ENCODE data around the gene AHCYL1.
"Not testable (repeated sequence)": the region's sequence is repeated elsewhere in the genome, so short reads cannot be mapped to it uniquely, and the experiment has no call there.

Gene AHCYL1

DNA sequence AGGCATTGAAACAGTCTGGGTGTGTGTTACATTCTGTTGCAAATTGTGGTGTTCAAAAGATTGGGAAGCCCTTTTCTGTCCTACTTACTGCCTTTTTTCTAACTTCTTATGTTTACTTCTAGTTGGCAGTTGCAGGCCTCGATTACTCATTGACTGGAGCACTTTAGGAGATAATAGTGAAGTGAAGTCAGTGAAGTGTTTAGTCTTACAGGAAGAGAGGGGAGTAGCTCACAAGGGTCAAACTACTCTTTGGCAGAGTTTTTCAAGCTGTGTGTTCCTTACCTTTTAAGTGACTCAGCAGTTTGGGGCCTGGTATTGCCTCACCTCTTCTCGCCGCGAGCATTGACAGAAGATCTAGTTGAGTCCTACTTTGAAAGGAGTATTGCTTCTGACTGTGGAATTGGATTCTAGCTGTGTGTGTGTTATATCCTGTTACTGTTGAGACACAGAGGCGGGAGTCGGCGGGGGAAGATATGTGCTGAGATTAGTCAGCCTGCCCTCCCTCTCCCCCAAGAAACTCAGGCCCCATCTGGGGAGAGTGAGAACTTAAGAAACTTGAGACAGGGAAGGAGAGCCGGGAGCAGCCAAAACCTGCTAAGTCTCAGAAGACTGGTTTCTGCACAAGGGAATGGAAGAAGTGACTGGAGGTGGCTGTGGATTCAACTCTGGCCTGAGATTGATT is 19.3 kb downstream of the AHCYL1 start:
- peak; percentile 6 for DNase-seq

DNA sequence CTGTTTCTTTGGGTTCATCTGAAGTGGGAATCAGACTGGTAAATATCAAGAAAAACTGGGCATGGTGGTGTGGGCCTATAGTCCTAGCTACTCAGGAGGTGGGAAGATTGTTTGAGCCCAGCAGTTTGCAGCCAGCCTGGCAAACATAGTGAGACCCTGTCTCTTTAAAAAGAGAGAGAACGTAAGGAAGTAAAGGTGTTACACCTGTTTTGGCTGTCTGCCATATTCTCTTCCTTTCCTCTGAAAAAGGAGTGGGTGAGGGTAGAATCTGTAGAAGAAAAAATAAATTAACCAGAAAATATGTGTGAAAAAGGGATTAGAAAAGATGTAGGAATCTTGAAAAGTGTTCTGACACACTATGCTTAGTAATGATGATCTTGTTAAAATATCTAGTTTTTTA is 20.0 kb downstream of the AHCYL1 start:
- no peak for DNase-seq

DNA sequence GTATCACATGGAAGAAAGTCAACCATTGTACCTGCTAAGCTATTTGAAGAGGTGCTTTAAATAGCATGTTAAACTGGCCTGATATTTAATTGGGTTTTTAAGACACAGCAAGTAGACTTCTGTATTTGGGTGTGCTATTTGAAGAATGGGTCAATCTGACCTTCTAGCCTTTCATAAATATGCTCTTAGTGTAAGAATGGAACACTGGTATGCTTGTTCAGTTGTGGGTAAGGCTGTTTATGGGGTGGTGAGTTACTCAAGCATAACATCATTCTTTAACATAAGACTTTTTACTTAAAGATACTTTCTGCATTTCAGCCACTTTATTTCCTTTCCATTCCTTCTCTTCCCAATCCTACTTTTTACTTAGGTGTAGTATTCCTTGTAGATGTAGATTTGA is 21.4 kb downstream of the AHCYL1 start:
- no peak for DNase-seq

DNA sequence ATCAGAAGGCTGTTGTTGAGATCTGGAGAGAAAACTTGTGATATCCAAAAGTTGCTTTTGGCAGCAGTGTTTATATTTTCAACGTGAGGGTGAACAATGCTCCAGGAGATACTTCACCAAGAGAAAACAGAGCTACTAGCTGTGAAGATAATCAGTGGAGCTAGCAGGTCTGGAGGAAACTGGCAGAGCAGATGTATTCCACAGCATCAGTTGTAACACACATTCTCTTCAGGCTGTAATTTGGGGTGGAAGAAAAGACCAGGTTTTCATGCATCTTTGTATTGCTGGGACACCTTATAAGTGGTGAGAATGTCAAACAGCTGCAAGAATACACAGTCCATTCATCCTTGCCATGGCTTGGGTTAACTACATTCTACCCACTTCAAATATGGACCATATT is 22.0 kb downstream of the AHCYL1 start:
- no peak for DNase-seq

DNA sequence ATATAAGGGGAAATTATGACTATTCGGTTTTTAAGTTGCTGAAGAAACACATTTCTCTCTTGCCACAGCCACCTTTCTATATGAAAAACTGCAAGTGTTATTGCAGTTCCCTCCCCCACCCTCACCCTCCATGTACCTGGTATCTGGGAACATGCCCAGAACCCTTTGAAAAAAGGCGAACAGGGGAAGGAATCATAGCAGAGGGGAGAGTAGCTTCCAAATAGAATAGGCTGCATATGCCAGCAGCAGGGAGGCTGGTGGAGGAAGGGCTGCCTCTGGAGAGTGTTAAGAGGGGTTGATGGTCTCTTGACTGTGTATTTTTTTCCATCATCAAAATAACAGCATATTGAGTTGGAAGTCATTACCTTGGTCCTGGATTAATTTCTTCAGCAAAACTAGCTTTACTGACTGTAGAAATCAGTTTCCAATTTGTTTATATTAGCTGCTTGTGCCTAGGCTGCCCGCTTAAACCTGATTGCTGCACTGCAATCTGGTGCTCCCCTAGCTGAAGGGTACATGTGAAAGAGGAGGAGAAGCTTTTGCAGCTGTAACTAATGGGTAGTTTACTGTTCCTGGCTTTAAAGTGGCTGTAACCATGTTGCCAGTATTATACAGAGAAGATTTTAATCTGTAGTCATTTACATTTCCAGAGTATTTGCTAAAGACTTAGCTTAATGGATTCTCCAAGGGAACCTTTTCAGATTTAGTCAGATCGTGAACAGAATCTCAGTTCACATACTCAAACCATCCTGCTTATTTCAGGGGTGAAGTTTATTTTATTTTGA is 22.7 kb downstream of the AHCYL1 start:
- DNase-seq, result no peak

DNA sequence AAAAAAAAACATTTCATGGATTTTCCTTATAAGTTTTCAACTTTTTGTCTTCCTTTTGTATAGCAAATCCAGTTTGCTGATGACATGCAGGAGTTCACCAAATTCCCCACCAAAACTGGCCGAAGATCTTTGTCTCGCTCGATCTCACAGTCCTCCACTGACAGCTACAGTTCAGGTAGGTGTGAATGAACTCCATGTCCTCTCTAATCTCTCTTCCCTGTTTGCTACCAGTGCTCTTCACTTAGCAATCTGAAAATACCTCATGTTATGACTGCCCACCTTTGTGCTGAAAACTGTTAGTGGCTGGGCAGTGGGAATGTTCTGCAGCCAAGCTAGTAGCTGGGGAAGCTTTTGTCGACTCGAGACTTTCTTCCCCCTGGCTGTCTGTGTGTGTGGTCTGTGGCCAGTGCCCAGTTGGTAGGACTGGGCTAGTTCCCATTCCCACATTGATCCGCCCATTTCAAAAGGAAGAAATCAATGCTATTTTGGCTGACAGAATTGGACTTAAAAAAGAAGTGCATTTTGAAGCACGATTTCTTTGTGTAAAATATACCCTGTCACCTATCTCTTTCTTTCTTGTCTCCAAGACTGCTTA is 24.5 kb downstream of the AHCYL1 start:
- DNase-seq, result no peak

DNA sequence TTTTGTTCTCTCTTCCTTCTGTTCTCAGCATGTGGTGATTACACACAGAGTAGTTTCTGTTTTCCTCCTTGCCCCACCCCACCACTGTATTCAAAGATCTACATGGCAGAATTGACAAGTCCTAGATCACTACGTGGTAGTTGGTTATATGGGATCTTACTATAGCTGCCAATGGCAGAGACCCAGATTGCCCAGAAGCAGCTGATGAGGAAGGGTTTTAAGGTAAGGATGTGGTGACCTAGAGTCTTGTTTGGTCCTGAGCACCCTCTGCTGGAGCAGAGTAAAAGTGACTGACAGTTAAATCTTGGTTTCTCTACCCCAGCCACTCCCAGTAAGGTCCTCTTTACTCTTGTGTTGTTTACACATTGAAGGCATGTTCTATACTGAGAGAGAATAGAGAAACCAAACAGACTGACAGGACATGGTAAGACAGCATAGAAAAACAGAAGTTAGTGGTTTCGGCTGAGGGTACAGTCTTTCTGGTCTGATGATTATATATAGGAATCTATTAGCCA is 27.0 kb downstream of the AHCYL1 start:
- peak; percentile 61 for DNase-seq

DNA sequence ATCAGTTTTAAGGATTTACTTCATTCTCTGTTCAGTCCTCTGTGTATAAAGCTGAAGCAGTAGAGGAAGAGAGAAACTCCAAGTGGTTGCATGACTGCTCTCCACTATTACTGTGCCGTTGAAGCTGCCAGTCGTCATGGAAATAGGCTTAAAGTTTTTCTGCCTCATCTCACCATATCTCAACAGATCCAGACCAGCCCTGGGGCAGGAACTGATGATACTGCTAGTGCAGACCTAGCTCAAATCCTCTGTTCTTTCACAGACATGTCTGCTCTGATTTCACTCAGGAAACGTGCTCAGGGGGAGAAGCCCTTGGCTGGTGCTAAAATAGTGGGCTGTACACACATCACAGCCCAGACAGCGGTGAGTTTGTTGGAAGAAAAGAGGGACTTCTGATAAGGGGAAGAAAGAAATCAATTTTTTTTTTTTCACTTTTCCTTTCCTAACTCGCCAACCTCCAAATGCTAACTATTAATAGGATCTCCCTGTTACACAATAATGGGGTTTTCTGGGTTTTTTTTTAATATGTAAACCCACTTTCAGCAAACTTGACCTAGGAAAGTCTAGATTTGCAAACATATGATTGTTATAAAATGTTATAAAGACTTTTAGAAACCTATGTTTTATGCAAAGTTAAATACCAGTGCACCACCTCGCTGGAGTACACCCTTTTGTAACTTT is 27.7 kb downstream of the AHCYL1 start:
- DNase-seq, result no peak

DNA sequence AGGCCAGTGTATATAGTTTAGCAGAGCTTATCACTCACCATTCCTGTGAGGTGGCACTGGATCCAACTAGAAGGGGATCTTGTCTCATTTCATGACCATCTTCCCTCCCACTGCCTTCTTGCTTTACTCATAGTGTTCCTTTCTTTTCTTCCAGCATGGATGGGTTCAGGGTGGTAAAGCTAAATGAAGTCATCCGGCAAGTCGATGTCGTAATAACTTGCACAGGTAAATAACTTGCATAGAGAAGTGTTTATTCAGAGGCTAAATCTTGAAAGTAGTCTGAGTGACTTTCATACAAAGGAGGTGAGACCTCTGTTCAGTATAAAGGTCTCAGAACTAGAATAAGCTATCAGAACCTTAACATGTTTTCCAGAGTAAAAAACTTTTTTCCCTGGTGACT is 33.2 kb downstream of the AHCYL1 start:
- DNase-seq, result no peak

DNA sequence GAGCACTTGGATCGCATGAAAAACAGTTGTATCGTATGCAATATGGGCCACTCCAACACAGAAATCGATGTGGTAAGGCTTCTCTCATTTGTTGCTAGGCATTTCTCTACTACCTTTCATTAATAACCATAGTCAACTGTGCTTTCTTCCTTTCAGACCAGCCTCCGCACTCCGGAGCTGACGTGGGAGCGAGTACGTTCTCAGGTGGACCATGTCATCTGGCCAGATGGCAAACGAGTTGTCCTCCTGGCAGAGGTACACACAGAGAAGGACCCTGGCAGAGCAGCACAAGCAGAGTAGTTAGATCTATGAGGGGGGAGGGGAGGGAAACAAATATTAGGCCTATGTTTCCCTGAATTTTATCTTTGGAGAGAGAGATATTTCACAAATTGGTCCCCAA is 33.8 kb downstream of the AHCYL1 start:
- DNase-seq, result no peak

DNA sequence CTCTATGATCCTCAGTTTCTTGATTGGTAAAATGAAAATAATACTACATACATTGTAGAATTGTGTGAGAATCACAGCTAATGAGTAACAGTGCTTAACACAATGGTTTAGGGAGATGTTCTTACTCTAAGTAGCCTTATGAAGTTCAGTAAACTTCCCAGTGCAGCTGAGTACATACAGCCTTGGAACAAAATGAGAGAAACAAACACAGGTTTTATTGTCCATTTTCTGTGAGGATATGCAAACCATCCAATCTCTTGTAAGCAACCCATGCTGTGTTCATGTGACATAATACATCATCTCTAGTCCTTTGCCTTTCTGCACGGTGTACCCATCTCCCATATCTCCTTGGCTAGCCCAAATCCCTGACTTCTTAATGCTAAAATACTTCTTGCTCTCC is 35.2 kb downstream of the AHCYL1 start:
- DNase-seq, result no peak

DNA sequence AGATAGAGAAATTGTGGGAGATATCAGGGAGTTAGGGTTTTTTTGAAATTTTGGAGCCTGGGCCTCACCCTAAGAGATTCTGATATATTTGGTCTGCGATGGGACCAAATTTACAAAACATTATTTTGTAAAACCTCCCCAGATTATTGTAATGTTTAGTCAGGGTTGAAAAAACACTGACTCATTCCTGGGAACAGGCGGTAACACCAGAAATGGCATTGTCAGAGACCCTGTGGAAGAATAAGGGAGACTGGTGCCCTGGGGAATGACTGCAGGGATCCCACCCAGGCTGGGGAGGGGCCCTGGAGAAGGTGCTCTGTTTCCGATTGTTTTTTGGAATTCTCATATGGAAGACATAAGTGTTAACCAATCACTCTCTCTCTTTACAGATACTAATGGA is 36.7 kb downstream of the AHCYL1 start:
- no peak for DNase-seq

DNA sequence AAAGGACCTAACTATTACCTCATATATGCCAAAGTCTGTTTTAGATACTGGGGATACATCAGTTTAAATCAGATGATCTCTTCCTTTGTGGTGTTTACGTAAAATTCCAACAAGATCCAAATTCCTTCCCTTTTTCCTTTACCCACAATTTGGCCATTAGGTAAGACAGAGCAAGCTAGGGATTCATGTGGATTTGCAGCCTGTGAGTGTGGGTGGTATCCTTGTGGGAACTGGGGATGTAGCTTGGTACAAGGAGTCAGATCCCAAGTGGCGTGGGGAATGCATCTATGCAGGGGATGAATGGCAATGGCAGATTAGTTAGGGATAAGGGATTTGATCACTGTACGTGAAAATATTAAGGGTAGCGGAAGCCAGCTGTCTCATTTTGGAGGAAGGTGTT is 40.0 kb downstream of the AHCYL1 start:
- no peak for DNase-seq

DNA sequence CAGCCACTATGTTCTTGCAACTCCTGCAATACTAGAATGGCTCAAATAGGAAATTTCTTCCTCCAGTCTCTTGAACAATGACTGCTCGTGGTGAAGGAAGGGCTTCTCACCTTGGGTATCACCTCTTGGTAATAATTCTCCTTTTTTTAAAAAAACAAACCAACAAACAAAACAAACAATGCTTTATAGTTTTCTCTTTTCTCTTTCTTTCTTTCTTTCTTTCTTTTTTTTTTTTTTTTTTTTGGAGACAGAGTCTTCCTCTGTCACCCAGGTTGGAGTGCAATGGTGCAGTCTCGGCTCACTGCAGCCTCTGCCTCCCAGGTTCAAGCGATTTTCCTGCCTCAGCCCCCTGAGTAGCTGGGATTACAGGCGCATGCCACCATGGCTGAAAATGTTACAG is 46.1 kb downstream of the AHCYL1 start:
- DNase-seq, result not testable (repeated sequence)

DNA sequence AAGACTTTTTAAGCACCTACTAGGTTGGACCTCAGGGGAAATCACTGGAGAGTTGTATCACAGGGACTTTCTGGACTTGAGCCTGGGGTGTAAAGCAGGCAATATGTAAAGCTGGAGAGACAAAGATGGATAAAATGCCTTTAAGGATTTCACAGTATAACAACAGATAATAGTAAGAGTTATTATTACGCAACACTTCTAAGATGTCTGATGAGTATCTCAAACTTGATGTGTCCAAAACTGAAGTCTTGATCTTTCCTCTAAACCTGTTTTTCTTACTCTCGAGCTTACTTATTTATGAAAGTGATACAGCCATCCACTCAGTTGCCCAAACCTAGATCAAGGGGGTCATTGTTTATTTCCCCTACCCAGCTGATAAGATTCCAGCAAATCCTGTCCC is 47.8 kb downstream of the AHCYL1 start:
- DNase-seq, result no peak

DNA sequence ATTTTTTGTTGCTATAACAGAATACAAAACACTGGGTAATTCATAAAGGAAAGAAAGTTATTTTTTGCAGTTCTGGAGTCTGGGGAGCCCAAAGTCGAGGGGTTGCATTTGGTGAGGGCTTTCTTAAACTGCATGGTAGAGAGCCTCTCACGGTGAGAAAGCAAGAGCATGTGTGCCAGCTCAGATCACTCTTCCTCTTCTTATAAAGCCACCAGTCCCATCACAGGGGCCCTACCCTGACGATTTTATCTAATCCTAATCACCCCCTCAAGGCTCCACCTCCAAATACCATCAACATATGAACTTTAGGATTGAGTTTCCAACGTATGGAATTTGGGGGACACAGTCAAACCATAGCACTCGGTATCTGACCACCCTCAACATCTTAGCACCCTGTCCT is 48.9 kb downstream of the AHCYL1 start:
- DNase-seq, result no peak

DNA sequence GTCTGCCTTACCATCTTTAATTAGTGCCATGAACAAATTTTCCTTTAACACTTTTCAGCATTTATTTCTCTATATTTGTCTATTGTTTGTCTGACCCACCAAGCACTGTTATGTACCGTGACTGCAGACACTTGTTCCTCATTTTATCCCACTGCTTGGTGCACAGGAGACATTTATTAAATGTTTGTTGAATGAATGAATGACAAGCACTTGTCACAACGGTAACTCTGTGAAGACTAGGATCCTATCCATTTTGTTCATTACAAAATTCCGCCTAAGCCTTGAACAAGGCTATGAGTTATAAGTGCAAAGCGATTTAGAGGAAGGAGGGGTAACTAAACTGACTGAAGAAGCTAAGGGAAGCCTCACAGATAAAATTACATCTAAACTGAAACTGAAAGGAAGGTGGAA is 49.5 kb downstream of the AHCYL1 start:
- DNase-seq, result no peak

DNA sequence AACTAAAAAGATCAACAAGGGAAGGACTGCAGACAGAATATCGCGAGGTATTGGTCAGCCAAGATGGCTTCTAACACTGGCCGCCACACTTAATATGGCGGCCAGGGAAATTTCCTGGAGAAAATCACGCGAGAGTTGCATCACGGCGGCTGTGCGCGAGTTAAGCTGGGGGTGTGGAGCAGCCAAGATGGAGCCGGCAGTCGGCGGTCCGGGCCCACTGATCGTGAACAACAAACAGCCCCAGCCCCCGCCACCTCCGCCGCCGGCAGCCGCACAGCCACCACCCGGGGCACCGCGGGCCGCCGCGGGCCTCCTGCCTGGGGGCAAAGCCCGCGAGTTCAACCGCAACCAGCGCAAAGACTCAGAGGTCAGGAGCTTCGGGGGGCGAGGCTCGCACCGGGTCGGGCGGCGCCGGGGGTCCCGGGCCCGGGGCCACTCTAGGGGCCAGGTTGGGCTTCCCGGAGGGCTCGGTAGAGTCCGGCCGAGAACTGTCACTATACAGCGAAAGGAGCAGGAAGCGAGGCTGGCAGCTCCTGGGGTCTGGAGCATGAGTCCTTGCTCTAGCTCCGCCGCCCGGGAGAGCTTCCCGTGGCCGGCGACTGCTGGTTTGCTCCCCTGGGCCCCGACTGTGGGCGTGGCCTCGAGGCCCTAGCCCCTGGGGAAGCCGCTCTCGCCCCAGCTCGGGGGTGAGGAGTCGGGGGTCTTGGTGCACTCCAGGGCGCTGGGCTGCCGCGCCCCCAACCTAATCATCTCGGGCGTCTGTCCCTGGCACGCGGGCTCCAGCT is 50.1 kb downstream of the AHCYL1 start, which contains the start of gene STRIP1:
Gene STRIP1, plus strand, starts transcription at position 174 of the 785 bp plus-strand sequence. Its CDS starts 14 bp downstream, at position 188.
- DNase-seq, result peak; percentile 97

DNA sequence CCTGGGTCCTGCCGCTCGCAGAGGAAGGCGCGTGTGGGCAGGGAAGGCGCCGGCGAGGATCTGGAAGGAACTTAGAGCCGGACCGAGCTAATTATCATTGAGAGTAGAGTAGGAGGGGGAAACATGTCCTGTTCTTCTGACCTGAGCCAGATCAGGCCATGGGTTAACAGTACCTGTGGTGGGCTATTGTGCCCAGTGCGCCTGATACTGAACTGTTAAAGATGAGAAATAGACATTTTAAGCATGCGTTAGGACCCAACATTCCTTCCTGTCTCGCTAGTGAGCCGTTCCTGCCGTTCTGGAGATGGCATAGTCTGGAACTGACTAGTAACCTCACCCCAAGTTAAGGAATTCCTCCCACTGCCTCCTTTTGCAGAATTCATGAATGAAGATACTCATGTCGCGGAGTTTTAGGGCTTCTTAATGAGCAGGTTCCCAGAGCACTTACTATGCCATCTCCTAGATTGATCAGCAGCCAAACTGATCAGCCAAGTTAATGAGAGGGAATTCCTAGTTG is 50.7 kb downstream of the AHCYL1 start:
- no peak for DNase-seq

DNA sequence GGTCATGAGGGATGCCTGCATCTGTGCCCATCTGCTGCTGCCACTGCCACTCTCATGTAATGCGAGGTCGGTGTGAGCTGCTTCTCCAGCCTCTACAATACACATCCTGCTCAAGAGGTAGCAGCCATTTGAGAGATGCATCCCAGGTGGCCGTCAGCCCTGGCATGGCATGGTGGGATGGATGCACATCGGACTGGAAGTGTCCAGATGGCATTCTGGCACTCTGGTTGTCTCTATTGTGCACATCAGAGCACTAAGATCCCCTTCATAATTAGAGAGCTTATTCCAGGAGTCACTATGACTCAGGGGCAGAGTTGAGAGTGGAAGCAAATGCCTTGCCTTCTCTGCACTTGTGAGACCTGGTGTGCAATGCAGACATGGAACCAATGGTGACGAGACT is 53.7 kb downstream of the AHCYL1 start:
- no peak for DNase-seq

DNA sequence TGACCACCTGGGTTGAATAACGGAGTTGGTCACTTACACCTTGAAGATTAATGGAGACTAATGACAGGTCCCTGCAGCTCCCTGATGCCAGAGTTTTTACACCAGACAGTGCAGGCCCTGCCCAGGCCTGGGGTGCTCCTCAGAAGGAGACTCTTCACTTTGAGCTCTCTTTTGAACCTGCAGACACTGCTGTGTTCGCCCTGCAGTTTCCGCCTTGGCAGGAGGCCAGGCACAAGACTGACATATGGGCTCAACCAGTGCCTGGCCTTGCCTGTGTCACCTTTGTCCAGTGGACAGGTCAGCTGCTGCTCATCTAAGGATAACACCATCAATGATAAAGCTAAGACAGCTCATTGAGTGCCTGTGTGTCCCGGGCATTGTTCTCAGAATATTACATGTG is 55.1 kb downstream of the AHCYL1 start:
- DNase-seq, result no peak

DNA sequence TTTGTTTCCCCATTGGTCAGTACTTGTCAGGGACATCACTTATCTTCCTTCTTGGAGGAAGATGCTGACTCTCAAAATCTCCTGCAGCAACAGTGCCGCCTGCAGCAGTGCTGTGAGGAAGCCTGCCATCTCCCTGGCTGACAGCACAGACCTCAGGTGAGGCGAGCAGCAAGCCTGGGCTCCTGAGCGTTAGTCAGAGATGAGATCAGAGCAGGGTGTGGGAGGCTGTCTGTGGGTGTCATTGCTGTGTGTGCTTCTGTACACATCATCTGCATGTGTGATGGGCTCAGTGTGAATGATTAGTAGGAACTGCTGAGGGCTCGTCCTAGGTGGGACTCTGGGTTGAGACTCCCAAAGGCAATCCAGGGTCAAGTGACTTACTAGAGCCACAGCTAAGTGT is 56.0 kb downstream of the AHCYL1 start:
- DNase-seq, result no peak

Measured in CD4-positive, alpha-beta T cell treated with Interleukin-10 for 1 hour (primary cell).